WTC11 (cell line): ENCODE results near the gene RAB13. TPM values are rescaled to one million over a fixed set of nuclear protein-coding genes. Genes with fewer than 3 reads are reported as not detected.
A peak's percentile ranks its signal among the peaks of the same experiment; 100 is the strongest.

Source experiments
- ATAC-seq: fragments of 200-7000 bp; cut with Tn5 transposase; 2 replicates; pipeline ENCODE4 v1.10.0; 2021; ENCODE audit warnings: mild to moderate bottlenecking, moderate library complexity
- CTCF ChIA-PET: fragments of 300-600 bp; sonication (Branson Sonifier 250); formaldehyde crosslinking; loops from one replicate; lab custom pipeline; 2021; ENCODE audit warnings: antibody characterized with exemption; lab: Charles Lee
- POLR2A ChIA-PET: fragments of 350-600 bp; sonication (Branson Sonifier 250); formaldehyde crosslinking; loops from one replicate; lab custom pipeline; 2021; ENCODE audit warnings: antibody characterized with exemption; lab: Charles Lee
- DNase-seq: peaks from one replicate; pipeline ENCODE4 v3.0.0; 2021; ENCODE audit warnings: low spot score
- H3K27ac Mint-ChIP-seq: 2 replicates; pipeline ENCODE4 v1.8.0; 2021; ENCODE audit warnings: mixed read lengths
- H3K27me3 Mint-ChIP-seq: 2 replicates; pipeline ENCODE4 v1.8.0; 2021; ENCODE audit warnings: low read depth, mild to moderate bottlenecking, moderate library complexity, mixed read lengths
- H3K36me3 Mint-ChIP-seq: 2 replicates; pipeline ENCODE4 v1.8.0; 2021; ENCODE audit warnings: mixed read lengths
- H3K4me1 Mint-ChIP-seq: 2 replicates; pipeline ENCODE4 v1.8.0; 2022; ENCODE audit warnings: mixed read lengths
- H3K4me3 Mint-ChIP-seq: 2 replicates; pipeline ENCODE4 v1.8.0; 2021; ENCODE audit warnings: mild to moderate bottlenecking, moderate library complexity, mixed read lengths
- H3K9me3 Mint-ChIP-seq: 2 replicates; pipeline ENCODE4 v1.8.0; 2021; ENCODE audit warnings: mixed read lengths
- ATF3 ChIP-seq: sonication (generic); formaldehyde crosslinking; conservative IDR thresholded peaks from 2 replicates; pipeline ENCODE4 v1.8.1; 2022; ENCODE audit warnings: mild to moderate bottlenecking, missing genetic modification reagents
- E2F1 ChIP-seq: sonication (generic); formaldehyde crosslinking; IDR thresholded peaks from 2 replicates; pipeline ENCODE4 v1.8.0; 2022; ENCODE audit warnings: mild to moderate bottlenecking, missing genetic modification reagents
- ELF4 ChIP-seq: sonication (generic); formaldehyde crosslinking; IDR thresholded peaks from 2 replicates; pipeline ENCODE4 v1.8.1; 2022; ENCODE audit warnings: low read depth, mild to moderate bottlenecking, moderate library complexity, missing genetic modification reagents
- GABPB1 ChIP-seq: sonication (generic); formaldehyde crosslinking; IDR thresholded peaks from 2 replicates; pipeline ENCODE4 v1.8.1; 2023; ENCODE audit warnings: mild to moderate bottlenecking, missing genetic modification reagents
- MAX ChIP-seq: sonication (generic); formaldehyde crosslinking; IDR thresholded peaks from 2 replicates; pipeline ENCODE4 v1.8.0; 2022; ENCODE audit warnings: mild to moderate bottlenecking, missing genetic modification reagents
- MLX ChIP-seq: sonication (generic); formaldehyde crosslinking; IDR thresholded peaks from 2 replicates; pipeline ENCODE4 v1.8.1; 2023; ENCODE audit warnings: mild to moderate bottlenecking, missing genetic modification reagents, moderate library complexity
- MYBL2 ChIP-seq: sonication (generic); formaldehyde crosslinking; IDR thresholded peaks from 2 replicates; pipeline ENCODE4 v1.8.1; 2023; ENCODE audit warnings: mild to moderate bottlenecking, moderate library complexity, missing genetic modification reagents
- NFATC4 ChIP-seq: fragments of 250-450 bp; sonication (Bioruptor Pico); IDR thresholded peaks from 2 replicates; pipeline ENCODE4 v1.9.0; 2021; ENCODE audit warnings: mild to moderate bottlenecking
- NR1H2 ChIP-seq: sonication (generic); formaldehyde crosslinking; IDR thresholded peaks from 2 replicates; pipeline ENCODE4 v1.9.0; 2021; ENCODE audit warnings: mild to moderate bottlenecking, moderate library complexity, missing genetic modification reagents
- NR3C1 ChIP-seq: sonication (generic); formaldehyde crosslinking; conservative IDR thresholded peaks from 2 replicates; pipeline ENCODE4 v1.8.1; 2023; ENCODE audit warnings: low read depth, mild to moderate bottlenecking, missing genetic modification reagents
- PREB ChIP-seq: sonication (generic); formaldehyde crosslinking; IDR thresholded peaks from 2 replicates; pipeline ENCODE4 v1.8.1; 2022; ENCODE audit warnings: mild to moderate bottlenecking, missing genetic modification reagents, moderate library complexity, borderline replicate concordance
- RELA ChIP-seq: sonication (generic); formaldehyde crosslinking; IDR thresholded peaks from 2 replicates; pipeline ENCODE4 v1.8.1; 2022; ENCODE audit warnings: missing genetic modification reagents, mild to moderate bottlenecking, borderline replicate concordance
- RORB ChIP-seq: fragments of 250-450 bp; sonication (Bioruptor Pico); IDR thresholded peaks from 2 replicates; pipeline ENCODE4 v1.9.0; 2021; ENCODE audit warnings: mild to moderate bottlenecking
- SMAD3 ChIP-seq: sonication (generic); formaldehyde crosslinking; IDR thresholded peaks from 2 replicates; pipeline ENCODE4 v1.8.0; 2022; ENCODE audit warnings: missing genetic modification reagents, mild to moderate bottlenecking, borderline replicate concordance
- SMAD4 ChIP-seq: sonication (generic); formaldehyde crosslinking; IDR thresholded peaks from 2 replicates; pipeline ENCODE4 v1.8.0; 2022; ENCODE audit warnings: mild to moderate bottlenecking, missing genetic modification reagents
- SP1 ChIP-seq: sonication (generic); formaldehyde crosslinking; conservative IDR thresholded peaks from 2 replicates; pipeline ENCODE4 v1.8.1; 2022; ENCODE audit warnings: missing genetic modification reagents
- TCF7 ChIP-seq: sonication (generic); formaldehyde crosslinking; IDR thresholded peaks from 2 replicates; pipeline ENCODE4 v1.8.0; 2022; ENCODE audit warnings: mild to moderate bottlenecking, low read depth, missing genetic modification reagents, moderate library complexity
- TEAD1 ChIP-seq: sonication (generic); formaldehyde crosslinking; IDR thresholded peaks from 2 replicates; pipeline ENCODE4 v1.8.0; 2022; ENCODE audit warnings: mild to moderate bottlenecking, missing genetic modification reagents
- USF1 ChIP-seq: sonication (generic); formaldehyde crosslinking; IDR thresholded peaks from 2 replicates; pipeline ENCODE4 v1.8.0; 2022; ENCODE audit warnings: mild to moderate bottlenecking, missing genetic modification reagents
- ZBTB21 ChIP-seq: sonication (generic); formaldehyde crosslinking; IDR thresholded peaks from 2 replicates; pipeline ENCODE4 v1.8.1; 2023; ENCODE audit warnings: mild to moderate bottlenecking, missing genetic modification reagents, borderline replicate concordance
- ZBTB43 ChIP-seq: sonication (generic); formaldehyde crosslinking; IDR thresholded peaks from 2 replicates; pipeline ENCODE4 v1.8.1; 2023; ENCODE audit warnings: mild to moderate bottlenecking, missing genetic modification reagents
- ZNF232 ChIP-seq: sonication (generic); formaldehyde crosslinking; IDR thresholded peaks from 2 replicates; pipeline ENCODE4 v1.8.0; 2022; ENCODE audit warnings: mild to moderate bottlenecking, missing genetic modification reagents
- ZNF396 ChIP-seq: fragments of 250-450 bp; sonication (Bioruptor Pico); IDR thresholded peaks from 2 replicates; pipeline ENCODE4 v1.8.0; 2021; ENCODE audit warnings: mild to moderate bottlenecking, moderate library complexity, borderline replicate concordance
- ZNF423 ChIP-seq: fragments of 250-450 bp; sonication (Bioruptor Pico); IDR thresholded peaks from 2 replicates; pipeline ENCODE4 v2.1.2; 2022; ENCODE audit warnings: mild to moderate bottlenecking, moderate library complexity
- ZNF532 ChIP-seq: fragments of 250-450 bp; sonication (Bioruptor Pico); IDR thresholded peaks from 2 replicates; pipeline ENCODE4 v1.9.0; 2021; ENCODE audit warnings: mild to moderate bottlenecking, borderline replicate concordance
- total RNA-seq: library from RNA; stranded (reverse); gene quantifications from 3 replicates; pipeline ENCODE4 v1.2.3, GENCODE V29; 2021

RAB13 gene
- total RNA-seq, 1 experiment from 2014 or later: 126 TPM

- Mint-ChIP-seq H3K4me1 (peaks cover 13% of the 10 kb centered on the region), H3K4me3 (peak overlapping the region; percentile 81), H3K27ac (no peak overlapping the region), H3K9me3 (no peaks in the 10 kb centered on the region), H3K36me3 (peaks cover 25% of the 10 kb centered on the region), H3K27me3 (no peaks in the 10 kb centered on the region)
- DNase-seq: peak; percentile 54
- peak; percentile 31 for ATAC-seq
- CTCF ChIA-PET: interaction anchor here (0.7 to 2.8 kb wide), 31 partner anchors 9 to 469 kb away, joined by 3 to 27 read pairs (median 4); partner anchors contain the start of genes CHTOP, CREB3L4, CRTC2 and GATAD2B
- POLR2A ChIA-PET: interaction anchor here (0.5 to 2.3 kb wide), 14 partner anchors 8 to 48 kb away, joined by 3 to 21 read pairs (median 4); partner anchors contain the start of genes CREB3L4, CRTC2, GATAD2B and RAB13
- TF ChIP-seq USF1 (CRISPR knock-in tag) (peak; percentile 64; the same call in 1 of the 2 replicates), MLX (no peak), RELA (CRISPR knock-in tag) (no peak), ZNF232 (no peak), MAX (CRISPR knock-in tag) (peak; percentile 47; the same call in 1 of the 2 replicates), RORB (CRISPR knock-in tag) (no peak), NR1H2 (CRISPR knock-in tag) (no peak), SMAD4 (CRISPR knock-in tag) (no peak), MYBL2 (no peak), TEAD1 (no peak; the same call in 1 of the 2 replicates), E2F1 (CRISPR knock-in tag) (no peak), SMAD3 (no peak), ZBTB21 (CRISPR knock-in tag) (no peak), SP1 (CRISPR knock-in tag) (no peak), PREB (no peak), ZNF396 (CRISPR knock-in tag) (no peak), ATF3 (CRISPR knock-in tag) (no peak), NFATC4 (CRISPR knock-in tag) (0 out of 2 replicates have a peak, but pooled peaks have one; percentile 22), TCF7 (CRISPR knock-in tag) (no peak; the same call in 1 of the 2 replicates), GABPB1 (no peak), ELF4 (CRISPR knock-in tag) (no peak), ZNF532 (CRISPR knock-in tag) (no peak), ZNF423 (no peak), ZBTB43 (0 out of 2 replicates have a peak, but pooled peaks have one; percentile 22), NR3C1 (CRISPR knock-in tag) (no peak)
Observed at GRCh38 chr1:153945795-153946621, 40.1 kb downstream of the RAB13 start.
